Stimulated activated naive CD4-positive, alpha-beta T cell (primary cell): ENCODE measurements around the gene DHRS7C.
A peak's percentile ranks its signal among the peaks of the same experiment; 100 is the strongest.
"Not testable (repeated sequence)": the region's sequence is repeated elsewhere in the genome, so short reads cannot be mapped to it uniquely, and the experiment has no call there.

Source experiments
- DNase-seq, 6 experiments: peaks; one replicate each; lab custom pipeline; 2025; lab: John Stamatoyannopoulos, UW

DHRS7C gene

DNA sequence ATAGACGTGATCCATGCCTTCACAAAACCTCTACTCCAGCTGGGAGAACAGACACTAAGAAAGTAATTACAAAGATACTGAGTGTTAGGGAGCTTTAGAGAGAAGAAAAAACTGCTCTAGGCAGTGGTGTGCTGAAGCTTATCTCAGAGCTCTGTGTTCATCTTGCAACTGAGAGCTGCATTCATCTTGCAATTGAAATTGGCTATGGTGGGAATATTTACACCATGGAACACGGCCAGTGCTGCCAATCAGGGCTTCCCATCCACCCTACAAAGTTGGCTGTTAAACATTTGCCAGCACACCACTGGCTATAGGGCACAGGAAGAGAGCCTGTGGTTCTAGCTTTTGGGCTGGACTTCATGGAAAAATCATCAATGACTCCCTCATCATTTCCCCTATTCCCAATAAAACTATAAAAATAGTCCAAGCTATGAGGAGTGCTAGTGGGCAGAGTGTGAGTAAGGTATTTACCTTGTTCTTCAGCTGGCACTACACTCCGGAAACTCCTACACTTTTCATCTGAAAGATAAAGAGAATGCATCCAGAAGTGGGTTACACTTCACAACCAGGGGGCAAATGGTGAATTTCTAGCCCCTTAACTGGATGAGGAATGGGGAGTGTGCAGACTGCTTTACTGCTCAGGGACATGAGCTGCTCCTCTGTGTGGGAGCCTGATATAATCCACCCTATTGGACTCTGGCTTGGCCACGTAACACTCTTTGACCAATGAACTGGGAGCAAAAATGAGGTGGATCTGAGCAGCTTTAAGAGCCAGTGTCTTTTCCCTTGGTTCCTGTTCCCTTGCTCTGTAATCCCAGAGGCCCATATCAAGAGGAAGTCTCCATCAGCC is 18.9 kb upstream of the DHRS7C start:
- DNase-seq: no peak

DNA sequence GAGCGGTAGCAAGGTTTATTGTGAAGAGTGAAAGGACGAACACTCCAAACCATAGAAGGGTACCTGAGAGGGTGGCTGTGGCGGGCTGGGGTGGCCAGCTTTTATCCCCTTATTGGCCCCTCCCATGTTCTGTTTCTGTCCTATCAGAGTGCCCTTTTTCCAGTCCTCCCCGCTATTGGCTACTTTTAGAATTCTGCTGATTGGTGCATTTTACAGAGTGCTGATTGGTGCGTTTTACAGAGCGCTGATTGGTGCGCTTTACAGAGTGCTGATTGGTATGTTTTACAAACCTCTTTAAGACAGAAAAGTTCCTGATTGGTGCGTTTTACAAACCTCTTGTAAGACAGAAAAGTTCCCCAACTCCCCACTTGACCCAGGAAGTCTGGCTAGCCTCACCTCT is 18.0 kb upstream of the DHRS7C start:
- DNase-seq: no peak

DNA sequence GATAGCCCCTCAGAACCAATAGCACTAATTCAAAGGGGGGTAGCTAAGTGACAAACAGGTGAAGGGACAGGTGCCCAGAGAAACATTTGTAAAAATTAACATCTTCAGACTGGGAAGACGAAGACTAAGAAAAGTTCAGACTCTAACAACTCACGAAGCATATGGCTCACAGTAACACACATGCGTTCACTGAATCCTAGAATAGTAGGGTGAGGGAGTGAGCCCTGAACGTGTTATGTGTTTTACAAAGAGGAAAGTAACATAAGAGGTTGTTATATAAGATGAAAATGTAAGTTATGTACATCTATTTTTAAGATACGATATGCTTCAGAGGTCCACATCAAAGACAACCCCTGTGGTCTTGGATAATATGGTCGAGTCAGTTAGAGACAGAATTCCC is 15.3 kb upstream of the DHRS7C start:
- no peak for DNase-seq

DNA sequence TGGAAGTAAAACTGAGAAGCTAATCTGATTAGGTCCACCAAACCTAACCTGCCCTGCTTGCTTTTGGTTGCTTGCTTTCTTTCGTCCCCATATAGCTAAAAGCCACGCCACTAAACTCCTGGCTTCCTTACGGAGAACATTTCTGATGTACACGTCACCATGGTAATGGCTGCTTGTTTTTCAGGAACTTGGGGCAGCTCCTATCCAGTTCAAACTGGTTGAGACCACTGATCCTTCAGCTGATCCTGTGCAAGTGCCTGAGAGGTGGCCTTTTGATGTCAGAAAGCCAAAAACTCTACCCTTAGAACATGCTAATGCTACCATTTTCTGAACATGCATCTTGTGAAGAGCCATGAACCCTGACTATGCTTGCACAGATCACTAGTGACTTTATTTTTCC is 14.4 kb upstream of the DHRS7C start:
- no peak for DNase-seq

DNA sequence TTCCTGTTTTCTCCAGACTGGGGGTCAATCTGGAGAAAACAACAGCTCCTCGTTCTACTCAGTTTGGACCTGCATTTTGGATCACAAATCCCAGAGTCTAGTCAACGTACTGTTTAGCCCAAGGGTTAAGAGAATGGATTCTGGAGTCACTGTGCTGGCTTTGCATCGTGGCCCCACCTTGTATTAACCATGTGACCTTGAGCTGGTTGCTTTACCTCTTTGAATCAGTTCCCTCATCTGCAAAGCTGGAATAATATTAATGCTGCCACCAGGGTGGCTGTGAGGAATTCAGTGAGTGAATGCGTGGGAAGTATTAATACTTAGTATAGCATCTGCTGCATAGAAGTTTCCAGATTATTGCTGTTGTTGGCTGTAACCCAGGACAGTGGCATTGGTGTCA is 11.3 kb upstream of the DHRS7C start:
- no peak for DNase-seq

DNA sequence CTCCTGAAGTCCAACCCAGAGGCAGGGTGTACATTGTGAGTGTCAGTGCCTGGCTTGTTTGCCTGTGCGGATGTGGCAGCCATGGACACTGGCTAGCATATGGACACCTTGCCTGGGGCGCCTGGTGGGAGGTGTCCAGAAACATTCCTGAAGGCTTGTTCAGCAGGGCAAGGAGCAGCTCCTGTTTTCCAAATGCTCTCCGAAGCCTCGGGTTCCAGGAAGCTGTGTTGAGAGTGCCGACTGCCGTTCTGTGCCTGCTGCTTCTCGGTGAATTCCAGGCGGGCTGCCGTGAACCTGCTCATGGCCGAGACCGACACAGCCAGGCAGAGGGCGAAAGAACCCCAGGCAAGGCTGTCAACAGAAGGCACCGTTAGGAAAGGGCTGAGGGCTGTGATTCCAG is 10.9 kb upstream of the DHRS7C start:
- no peak for DNase-seq

DNA sequence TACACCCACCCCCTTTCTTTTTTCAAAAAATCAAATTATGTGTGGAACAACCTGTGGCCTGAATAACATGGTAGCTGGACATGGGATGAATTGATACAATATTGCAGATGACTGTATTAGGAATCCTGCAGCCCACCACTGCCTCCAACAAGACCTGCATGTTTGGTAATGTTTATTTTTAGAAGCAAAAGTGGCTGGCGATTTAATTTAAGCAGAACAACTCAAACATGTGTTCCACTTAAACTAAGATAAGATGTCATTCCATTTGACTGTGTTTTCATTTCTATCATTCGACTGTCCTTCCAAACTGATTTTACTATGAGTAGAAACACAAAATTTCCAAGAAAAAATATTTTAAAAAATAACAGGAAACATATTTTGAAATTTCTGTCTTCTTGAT is 10.1 kb upstream of the DHRS7C start:
- DNase-seq: no peak

DNA sequence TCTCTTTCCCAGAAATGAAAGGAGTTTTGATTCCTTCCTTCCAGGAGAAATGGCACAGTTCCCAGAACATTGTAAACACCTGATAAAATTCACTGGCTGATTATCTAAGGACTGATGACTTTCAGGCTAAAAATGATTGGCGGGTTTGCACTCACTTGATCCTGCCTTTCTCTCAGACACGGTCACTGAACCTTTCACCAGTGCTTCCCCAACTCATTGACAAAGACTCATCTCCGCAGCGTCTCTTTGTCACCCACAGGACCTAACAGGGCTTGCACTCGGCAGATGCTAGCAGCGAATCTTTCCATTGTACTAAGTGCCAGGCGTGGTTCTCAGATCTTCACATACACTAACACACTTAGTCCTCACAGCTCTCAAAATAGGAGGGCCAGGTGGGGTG is 7.3 kb upstream of the DHRS7C start:
- DNase-seq: no peak

DNA sequence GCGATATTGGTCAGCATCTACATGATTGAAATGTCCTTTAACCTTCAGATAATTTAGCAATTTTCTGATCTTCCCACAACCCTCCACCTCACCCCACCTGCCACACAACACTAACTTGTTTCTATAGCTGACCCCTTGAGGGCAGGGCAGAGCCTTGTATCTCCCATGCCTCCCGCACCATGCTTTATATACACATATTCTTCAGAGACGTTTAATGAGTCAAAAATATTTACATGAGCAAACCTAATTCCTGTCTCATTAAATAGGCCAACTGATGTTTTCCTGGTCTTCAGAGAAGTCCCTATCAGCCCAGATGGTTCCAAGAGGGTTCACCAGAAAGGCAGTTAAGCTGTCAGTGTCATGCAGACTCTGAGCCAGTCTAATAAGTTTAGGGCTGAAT is 6.6 kb upstream of the DHRS7C start:
- DNase-seq: no peak

DNA sequence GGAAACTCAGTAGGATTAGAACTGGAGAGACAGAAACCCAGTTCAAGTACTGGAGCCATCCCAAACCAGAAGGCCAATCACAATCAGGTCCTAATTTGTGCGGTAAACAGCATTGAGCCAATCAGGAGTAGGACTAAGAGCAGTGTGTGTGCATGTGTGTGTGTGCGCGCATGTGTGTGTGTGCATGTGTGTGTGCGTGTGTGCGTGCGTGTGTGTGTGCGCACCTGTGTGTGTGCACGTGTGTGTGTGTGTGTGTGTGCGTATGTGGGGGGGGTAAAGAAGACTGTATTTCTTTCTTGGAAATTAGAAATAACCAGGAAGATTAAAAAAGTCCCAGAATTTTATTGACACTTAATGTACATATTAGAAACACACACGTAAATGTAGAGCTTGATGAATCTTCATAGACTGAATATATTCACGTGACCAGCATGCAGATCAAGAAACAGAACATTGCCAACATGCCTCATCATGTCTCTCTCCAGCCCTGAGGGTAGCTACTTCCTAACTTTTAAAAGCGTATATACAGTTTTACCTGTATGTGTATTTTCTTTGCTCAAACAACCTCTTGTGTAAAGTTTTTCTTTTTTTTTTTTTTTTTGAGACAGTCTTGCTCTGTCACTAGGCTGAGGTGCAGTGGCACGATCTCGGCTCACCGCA is 919 bp upstream of the DHRS7C start:
- no peak for DNase-seq

DNA sequence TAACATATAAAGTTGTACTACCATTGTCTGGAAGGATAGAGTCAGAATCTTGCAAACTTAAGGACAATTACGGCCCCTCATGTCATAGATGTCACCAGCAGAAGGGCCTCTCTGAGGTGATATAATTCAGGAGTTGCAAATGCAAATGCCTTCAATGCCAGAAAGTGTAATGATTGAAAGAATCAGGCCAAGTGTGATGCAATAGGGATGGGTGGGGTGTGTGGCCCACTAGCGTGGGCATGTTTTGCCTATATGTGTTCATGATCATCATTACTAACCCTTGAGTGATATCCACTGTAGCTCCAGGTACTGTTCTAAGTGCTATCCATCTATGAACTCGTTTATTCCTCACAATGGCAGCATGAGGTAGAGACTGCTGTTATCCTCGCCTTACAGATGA is 1.1 kb downstream of the DHRS7C start:
- no peak for DNase-seq

DNA sequence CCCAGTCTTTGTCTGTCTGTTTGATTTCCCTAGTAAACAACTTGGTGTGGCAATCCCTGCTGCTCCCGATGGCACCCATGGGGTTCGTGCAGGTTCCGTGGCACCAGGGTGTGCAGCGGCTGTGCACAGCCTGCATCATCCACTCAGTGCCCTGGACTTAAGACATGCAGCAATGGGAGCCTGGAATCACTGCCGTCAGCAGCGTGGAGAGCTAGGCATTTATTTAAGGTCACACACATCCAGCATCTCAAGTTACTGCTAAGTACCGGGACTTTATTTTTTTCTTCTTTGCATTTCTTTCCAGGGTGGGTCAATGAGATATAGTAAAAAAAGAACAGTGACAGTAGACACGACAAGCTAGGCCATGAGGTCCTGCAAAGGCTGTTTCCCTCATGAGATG is 2.8 kb downstream of the DHRS7C start:
- DNase-seq: no peak

DNA sequence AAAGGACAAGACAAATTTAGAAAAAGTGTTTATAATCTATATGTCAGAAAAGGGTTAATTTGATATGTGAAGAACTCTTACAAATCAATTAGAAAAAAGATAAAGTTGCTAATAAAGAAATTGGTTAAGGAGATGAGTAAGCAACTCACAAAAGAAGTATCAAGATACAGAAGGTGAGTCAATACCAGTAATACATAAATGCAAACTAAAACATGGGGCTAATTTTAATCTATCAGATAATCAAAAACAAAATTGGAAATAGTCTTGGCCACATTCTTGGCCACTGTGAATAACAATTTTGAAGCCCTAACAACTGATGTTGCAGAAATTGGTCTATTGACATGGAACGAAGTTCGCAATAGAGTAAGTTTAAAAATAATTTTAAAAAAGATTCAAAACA is 6.8 kb downstream of the DHRS7C start:
- DNase-seq: no peak

DNA sequence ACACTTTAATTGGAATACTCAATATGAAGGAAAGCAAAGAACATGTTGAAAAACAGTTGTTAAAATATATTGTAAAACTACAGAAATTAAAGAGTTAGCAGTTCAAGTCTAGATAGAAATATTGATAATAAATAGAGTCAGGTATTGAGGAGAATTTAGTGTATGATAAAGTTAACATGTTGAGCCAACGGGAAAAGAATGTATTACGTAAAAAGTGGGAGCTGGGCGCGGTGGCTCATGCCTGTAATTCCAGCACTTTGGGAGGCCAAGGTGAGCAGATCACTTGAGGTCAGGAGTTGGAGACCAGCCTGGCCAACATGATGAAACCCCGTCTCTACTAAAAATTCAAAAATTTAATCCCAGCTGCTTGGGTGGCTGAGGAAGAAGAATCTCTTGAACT is 7.9 kb downstream of the DHRS7C start:
- DNase-seq: not testable (repeated sequence)

DNA sequence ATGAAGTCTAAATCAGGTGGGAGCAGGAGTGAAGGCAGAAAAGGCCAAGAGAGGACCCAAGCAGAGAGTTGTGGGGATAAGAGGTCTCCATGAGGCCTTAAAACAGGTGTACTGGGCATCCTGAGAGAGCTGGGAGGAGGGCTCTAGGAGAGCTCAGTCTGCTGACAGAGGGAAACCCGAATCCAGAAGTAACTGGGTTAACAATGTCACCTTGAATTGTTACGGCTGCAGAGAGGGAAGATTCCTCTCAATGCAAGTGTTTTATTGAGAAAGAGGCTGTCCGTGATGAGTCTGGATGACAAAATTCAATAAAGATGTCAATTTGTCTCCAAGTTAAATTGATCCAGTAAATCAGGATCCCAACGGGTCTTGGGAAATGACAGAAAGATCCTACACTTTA is 8.3 kb downstream of the DHRS7C start:
- DNase-seq: no peak

DNA sequence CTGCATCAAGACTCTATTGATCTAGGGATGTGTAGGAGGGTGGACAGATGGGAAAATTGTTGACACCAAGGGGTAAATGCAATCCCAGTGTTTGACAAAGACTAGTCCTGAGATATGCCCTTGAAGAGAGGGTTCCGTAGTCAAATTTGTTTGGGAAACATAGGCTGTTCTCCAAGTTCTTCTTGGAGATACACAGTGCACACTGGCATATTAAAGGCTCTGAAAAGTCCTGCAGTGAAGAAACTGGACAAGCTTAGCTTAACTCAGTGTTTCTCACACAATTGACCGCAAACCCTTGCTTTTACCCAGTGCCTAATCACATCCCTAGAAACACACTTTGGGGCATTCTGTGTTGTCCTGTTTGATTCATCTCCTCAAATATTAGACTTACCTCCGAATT is 10.8 kb downstream of the DHRS7C start:
- no peak for DNase-seq

DNA sequence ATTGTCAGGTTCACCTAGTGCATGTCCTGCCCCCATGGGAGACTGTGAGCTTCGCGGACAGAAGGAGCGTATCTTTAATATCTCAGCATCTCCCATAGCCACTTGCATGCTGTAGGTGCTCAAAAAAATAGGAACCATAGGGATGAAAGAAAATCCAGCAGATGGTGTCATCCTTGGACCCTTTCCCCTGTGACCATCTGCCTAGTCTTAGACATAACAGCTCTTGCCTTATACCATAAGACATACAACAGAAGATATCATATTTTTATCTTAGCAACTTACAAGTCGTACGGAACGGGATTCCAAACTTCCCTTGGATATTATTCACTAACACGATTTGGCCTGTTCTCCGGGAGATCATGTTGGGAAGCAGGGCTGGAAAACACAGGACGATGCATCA is 14.5 kb downstream of the DHRS7C start:
- DNase-seq: no peak

DNA sequence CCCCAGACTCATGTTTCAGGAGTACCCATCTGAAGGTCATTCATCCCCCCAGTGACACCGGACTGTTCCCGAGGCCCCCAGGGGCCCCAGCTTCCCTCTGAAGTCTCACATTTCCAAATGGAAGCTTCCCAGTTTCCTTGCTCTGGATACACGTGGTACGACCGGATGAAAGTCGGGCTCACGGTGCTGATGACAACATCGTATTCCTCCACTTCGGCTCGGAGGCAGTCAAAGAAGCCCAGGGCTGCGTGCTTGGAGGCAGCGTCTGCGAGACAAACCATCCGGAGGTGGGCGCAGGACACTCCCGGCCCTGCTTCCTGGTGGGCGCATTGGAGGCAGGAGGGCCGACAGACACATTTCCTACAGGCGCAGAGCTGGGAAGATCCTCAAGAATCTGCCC is 18.7 kb downstream of the DHRS7C start:
- DNase-seq: no peak

DNA sequence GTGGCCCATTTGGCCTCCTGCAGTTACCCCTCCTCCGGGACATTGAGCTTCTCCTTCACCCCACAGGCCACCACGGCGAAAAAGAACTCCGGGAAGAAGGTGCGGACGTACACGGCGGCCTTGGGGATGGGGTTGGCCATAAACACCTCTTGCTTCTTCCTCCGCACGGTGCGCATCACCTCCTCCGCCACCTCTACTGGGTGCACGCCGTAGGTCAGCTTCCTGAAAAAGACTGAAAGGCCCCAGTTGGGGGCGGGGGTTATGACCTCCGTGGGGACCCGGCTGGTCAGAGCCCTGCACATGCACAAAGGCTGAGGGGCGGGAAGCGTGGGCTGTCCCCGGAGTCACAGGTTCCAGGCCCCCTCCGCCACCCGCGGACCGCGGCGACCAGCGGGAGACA is 19.9 kb downstream of the DHRS7C start:
- no peak for DNase-seq

DNA sequence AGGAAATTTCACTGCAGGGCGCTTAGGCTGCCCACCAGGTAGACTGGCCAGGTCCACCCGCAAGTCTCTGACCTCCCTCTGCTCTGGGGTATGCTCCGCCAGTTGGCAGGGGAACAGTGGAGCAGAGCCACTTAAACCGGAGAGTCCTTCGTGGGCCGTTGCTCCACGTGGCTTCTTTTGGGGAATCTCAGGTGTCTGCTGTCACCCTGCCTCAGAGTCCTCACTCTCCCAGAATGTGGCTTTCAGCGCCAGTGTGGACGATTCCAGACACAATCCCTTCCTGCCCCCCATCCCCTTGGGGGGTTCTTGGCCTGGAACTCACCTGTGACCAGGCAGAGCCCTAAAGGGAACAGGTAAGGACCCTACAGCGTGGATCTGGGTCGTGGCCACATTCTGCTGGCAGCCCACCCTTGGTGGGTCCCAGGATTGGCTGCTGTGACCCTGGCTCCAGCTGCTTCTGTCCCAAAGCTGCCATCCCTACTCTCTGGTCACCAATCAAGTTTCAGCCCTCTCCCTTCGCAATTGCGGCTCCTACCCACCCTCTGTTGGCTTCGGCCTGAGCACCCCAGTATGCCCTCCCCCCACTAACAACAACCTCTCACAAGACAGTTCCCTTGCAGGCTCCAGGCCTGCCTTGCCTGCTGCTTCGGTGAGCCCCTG is 22.2 kb downstream of the DHRS7C start:
- DNase-seq: no peak

DNA sequence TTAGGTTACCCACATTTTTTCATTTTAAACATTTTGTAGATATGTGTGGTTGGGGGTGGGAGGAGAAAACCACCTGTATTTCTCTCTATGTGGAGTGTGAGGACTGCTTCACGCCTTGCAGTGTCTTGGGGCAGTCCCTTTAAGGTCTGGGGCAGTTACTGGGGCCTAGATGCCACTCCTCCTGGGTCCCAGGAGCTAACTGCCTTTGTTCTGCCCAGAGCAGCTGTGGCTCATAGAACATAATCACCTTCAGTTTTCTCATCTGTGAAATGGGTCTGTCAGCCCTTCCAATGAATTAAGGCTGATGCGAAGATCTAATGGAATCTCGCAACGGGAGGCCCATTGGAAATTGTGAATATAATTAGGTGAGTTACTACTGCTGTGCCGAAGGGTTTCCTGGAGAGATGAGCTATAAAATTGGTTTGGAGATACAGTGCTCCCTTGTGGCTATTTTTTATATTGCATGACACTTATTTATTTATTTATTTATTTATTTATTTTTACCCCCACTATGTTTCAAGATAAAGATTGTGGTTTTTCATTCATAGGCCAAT is 22.9 kb downstream of the DHRS7C start:
- DNase-seq: peak in 1 of 6 experiments; percentile 11

DNA sequence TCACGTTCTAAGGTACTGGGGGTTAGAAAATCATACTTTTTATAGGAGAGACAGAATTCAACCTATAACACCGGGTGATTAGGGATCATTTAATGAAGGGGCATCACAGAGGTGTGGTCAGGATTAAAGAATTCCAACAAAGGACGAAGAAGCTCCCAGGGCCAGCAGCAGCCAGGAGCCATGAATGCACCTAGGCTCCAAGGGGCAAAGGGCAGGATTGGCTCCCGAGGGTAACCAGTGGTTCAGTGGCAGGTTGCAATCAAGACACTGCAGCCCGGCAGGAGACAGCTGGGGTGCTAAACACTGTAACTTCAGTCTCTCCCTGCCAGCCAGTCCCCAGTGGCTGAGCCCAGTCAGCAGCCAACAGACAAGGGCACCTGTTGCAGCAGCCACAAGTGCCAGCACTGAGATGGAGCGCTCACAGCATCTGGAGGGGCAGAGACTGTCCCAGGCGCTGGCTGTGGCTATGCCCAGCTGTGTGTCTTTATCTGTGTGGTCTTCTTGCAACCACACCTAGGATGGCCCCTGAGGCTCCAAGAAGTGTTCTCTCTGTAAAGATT is 23.9 kb downstream of the DHRS7C start:
- DNase-seq: no peak

DNA sequence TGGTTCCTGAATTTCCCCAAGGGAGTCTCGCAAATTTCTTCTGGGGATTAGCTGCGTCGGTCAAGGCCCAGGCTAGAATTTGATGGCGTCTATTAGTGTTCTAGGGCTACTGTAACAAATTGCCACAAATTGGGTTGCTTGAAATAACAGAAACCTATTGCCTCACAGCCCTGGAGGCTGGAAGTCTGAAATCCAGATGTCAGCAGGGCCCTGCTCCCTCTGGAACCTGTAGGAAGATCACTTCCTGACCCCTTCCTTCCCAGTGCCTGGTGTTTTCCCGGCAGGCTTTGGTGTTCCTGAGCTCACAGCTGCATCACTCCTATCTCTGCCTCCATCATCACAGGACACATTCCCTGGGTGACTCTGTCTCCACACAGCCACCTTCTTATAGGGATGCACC is 24.4 kb downstream of the DHRS7C start:
- no peak for DNase-seq
